SW480 (cell line): ENCODE data around the gene RGS7BP.

Experiments
- DNase-seq: peaks from one replicate; pipeline ENCODE4 v3.0.0-alpha.2; 2016; ENCODE audit warnings: low spot score

RGS7BP gene

GRCh38 chr5:64634997-64635686, 129.3 kb downstream of the RGS7BP start:
- DNase-seq, result peak; percentile 9

DNA sequence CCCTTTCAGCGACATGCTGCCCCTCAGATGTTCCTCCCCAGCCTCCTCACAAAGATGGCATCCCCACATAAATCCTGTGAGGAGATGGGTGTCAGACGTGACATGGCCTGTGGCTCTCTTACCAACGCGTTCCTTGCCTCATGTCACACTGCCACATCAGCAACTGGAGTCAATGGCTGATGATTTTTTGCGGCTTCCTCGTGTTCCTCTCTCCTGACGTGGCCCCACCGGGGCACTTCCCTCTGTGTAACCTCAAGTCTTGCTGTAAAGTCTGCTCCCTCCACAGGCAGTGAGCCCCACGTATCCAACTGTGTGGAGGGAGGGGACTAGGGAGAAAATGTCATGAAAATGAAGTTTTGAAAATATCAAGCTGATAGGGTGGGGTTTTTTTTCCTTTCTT, 131.3 kb downstream of the RGS7BP start:
- DNase-seq, result no peak

- DNase-seq, result no peak
Measured at GRCh38 chr5:64637837-64638443, 132.1 kb downstream of the RGS7BP start.

- no peak for DNase-seq
Measured at GRCh38 chr5:64644831-64645230, 139.0 kb downstream of the RGS7BP start.

DNA sequence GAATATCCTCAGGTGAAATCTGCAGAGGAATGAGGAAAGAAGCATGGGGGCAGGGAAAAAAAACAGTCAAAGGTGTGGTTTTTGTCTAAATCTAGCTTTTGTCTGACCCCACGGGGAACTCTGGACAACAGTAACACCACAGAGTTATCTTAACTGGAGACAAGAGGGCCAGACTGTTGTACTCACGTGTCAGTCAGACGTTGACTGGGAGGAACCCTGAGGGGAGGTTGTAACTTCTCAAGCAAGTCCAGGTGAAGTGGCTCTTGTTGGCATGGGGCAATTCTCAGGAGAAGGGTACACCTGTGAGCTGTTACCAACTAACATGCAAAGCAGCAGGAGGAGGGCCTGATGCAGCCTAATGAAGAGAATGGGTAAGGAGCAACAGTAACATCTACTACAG, 140.4 kb downstream of the RGS7BP start:
- DNase-seq, result no peak

GRCh38 chr5:64649512-64649911, 143.7 kb downstream of the RGS7BP start:
- DNase-seq, result no peak

- DNase-seq, result no peak
Measured at GRCh38 chr5:64653766-64654560, 148.1 kb downstream of the RGS7BP start.

DNA sequence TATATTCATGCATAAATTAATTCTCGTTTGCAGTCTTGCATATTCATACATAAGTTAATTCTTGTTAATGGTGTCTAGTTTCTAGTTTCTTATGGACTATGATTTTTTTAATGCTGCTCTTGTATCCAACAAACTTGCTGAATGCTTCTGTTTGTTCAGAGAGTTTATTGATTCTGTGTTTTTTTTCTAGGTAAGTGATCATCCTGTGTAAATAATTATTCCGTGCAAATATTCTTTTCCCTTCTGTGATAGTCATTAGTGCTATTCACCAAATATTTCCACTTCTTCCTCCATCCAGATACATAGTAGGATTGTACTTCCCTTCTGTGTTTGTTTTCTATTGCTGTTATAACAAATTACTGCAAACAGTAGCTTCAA, 148.7 kb downstream of the RGS7BP start:
- DNase-seq, result no peak

- no peak for DNase-seq
Measured at GRCh38 chr5:64655596-64655995, 149.8 kb downstream of the RGS7BP start.

GRCh38 chr5:64659289-64659688, 153.5 kb downstream of the RGS7BP start:
- DNase-seq, result no peak
